Measurements from ENCODE around the gene LAMC3. TPM values are rescaled to one million over a fixed set of nuclear protein-coding genes. Genes with fewer than 3 reads are reported as not detected.

Gene LAMC3
- total and polyA plus RNA-seq, 9 of the 15 experiments (the other 6 are each of a cell fraction or from before 2014, with no cell fraction given) = 0.10 TPM; not detected in 8

DNA sequence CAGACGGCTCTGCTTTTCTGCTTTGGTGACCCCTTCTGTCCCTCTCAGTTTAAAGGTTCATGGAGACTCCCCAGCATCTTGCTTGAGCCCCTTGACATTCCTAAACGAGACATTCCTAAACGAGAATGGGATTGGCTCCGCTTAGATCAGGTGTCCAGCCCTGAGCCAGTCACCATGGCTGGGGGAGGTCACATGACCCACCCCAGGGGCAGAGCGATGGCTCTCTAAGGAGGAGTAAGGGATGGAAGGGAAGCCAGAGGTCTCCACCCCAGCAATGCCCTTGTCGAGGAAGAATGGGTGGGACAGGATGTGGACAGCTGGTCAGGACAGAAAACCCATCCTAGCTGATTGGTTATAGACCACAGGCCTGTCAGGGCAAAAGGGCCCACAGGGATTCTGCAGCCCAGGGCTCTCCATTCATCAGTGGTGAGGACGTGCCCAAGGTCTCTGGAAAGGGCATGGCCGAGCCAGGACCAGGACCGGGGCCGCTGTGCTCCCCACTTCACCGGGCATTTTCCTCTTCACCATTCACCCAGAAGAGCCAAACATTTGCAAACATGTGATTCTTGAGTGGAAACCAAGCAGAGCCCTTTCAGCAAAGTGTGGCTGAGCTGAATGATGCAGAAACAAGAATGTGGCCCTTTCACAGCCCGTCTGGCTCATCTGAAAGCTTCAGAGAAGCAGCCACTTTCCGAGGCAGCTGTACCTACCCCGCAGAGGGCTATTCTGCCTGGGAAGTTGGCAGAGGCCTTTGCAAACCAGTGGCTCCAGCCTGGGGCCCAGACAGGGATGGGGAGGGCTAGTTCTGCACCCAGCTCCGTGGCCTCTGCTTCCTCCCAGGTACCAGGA, 67.6 kb downstream of the LAMC3 start:
- no peaks in the 10 kb centered on the region for H3K36me3 ChIP-seq (ENCODE audit: control insufficient read depth, insufficient read depth, low read length)
- ChIA-PET POLR2A (interaction anchor here (0.6 to 99.3 kb wide), 7 partner anchors 8 to 113 kb away, joined by 3 to 3336 read pairs (median 5); partner anchors contain the start of genes AIF1L and NUP214), CTCF (ENCODE audit: low intra/inter-chr PET ratio) (no interaction called here)
- DNase-seq (ENCODE audit: extremely low read depth in 1 of 4, low spot score in 3 of 4) (peak; percentile 67 to 95 (median 80)), FAIRE-seq (no peak), ATAC-seq (peak; percentile 61)
- peaks cover 46% of the 10 kb centered on the region for H4K20me1 ChIP-seq (replicated peaks; ENCODE audit: control insufficient read depth, insufficient read depth, low read length)
- BruUV-seq (replicated peaks) = no TSS peak
- 6% methylated on average over 15 of the region's 15 CpGs for WGBS (ENCODE audit: insufficient coverage, low coverage, missing lambda C conversion rate)
- H3K27ac ChIP-seq (ENCODE audit: extremely low read depth, low read depth, low read length) = no peak overlapping the region
- H3K9ac ChIP-seq (ENCODE audit: insufficient read depth in 1 of 2, low read depth in 2 of 2, low read length in 2 of 2) = peak overlapping the region in 1 of 2 experiments; percentile 46; a peak in 2 of 4 replicates
- in situ Hi-C loops (cut with MboI) = no loop called here
- H3K4me2 ChIP-seq (ENCODE audit: insufficient read depth, low read length) = peak overlapping the region; percentile 8
- peaks cover 81 to 95% of the 10 kb centered on the region in 2 experiments for H3K27me3 ChIP-seq (ENCODE audit: control insufficient read depth in 2 of 2, insufficient read depth in 2 of 2, low read length in 2 of 2)
- intact Hi-C loops (cut with micrococcal nuclease) = no loop called here
- H3K9me1 ChIP-seq (ENCODE audit: control insufficient read depth, insufficient read depth, low read length) = peaks cover 8% of the 10 kb centered on the region
- H3K4me1 ChIP-seq (replicated peaks in 1 of 2; ENCODE audit: control insufficient read depth in 2 of 2, insufficient read depth in 2 of 2, low read length in 2 of 2) = peaks cover 3 to 17% of the 10 kb centered on the region in 2 experiments; a peak in 2 of 5 replicates
- H2AFZ ChIP-seq (ENCODE audit: low read depth, low read length) = peak overlapping the region; percentile 38
- H3K79me2 ChIP-seq (ENCODE audit: control insufficient read depth, insufficient read depth, low read length) = no peaks in the 10 kb centered on the region
- TF ChIP-seq PHF8 (IDR thresholded peaks at IDR 0.05; ENCODE audit: borderline replicate concordance, low read length) = no peak
- TF ChIP-seq ATF3 (IDR thresholded peaks at IDR 0.05) = no peak
- peak; percentile 82 for TF ChIP-seq ATF3 (CRISPR knock-in tag; conservative IDR thresholded peaks at IDR 0.05)
- peak; percentile 63; the same call in 1 of the 2 replicates for TF ChIP-seq HMGXB4 (CRISPR knock-in tag; IDR thresholded peaks at IDR 0.05)
- no peak overlapping the region for H3K4me3 ChIP-seq
- H3K9me3 ChIP-seq (replicated peaks; ENCODE audit: control insufficient read depth, insufficient read depth, low read depth, low read length) = no peaks in the 10 kb centered on the region

All from K562 (cell line).